Type B pancreatic cell (in vitro differentiated cells): ENCODE measurements around the gene ASGR1. TPM values are rescaled to one million over a fixed set of nuclear protein-coding genes. Genes with fewer than 3 reads are reported as not detected.

Source experiments
- DNase-seq: peaks from one replicate; pipeline ENCODE4 v3.0.0; 2021; ENCODE audit warnings: mixed read lengths; ENCODE audit not compliant: unreplicated experiment; ENCODE audit errors: extremely low spot score
- H3K27ac Mint-ChIP-seq: 2 replicates; pipeline ENCODE4 v1.8.0; 2021; ENCODE audit warnings: mild to moderate bottlenecking, mixed read lengths
- H3K27me3 Mint-ChIP-seq: 2 replicates; pipeline ENCODE4 v1.8.0; 2021; ENCODE audit warnings: mixed read lengths
- H3K36me3 Mint-ChIP-seq: 2 replicates; pipeline ENCODE4 v1.8.0; 2021; ENCODE audit warnings: mixed read lengths
- H3K4me1 Mint-ChIP-seq: one replicate; pipeline ENCODE4 v1.8.0; 2021; ENCODE audit warnings: mixed read lengths; ENCODE audit not compliant: unreplicated experiment
- H3K4me3 Mint-ChIP-seq: 2 replicates; pipeline ENCODE4 v1.8.0; 2021; ENCODE audit warnings: mild to moderate bottlenecking, mixed read lengths
- H3K9me3 Mint-ChIP-seq: 2 replicates; pipeline ENCODE4 v1.8.0; 2021; ENCODE audit warnings: mixed read lengths
- total RNA-seq: library from RNA; stranded (reverse); gene quantifications from 2 replicates; pipeline ENCODE4 v1.2.1, GENCODE V29; 2021; ENCODE audit warnings: low replicate concordance
- TF ChIP-seq, protein P1 (sequence below): fragments of 200-600 bp; sonication (generic); conservative IDR thresholded peaks from 2 replicates; pipeline ENCODE4 v1.5.0; 2021; ENCODE audit warnings: antibody characterized with exemption, mild to moderate bottlenecking

ASGR1 gene
- total RNA-seq, 1 donor from 2014 or later, result 9.7 TPM

DNA sequence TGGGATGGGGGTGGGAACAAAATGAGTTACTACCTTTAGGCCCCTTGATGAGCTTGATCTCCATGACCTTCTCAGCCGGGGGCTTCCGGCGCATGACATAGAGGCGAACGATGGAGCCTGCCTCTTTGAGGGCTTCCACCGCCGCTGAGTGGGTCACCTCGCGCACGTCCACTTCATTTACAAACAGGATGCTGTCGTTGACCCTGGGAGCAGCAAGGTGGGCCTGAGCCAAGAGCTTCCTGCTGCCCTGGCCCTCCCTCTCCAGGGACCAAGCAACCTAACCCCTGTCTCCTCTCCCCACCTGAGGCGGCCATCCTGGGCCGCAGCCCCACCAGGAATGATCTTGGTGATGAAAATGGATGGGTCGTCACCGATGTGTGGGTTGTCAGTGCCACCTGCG, 24.2 kb upstream of the ASGR1 start:
- Mint-ChIP-seq H3K27ac (no peak overlapping the region), H3K9me3 (no peaks in the 10 kb centered on the region), H3K36me3 (peaks cover 8% of the 10 kb centered on the region), H3K4me1 (peaks cover 33% of the 10 kb centered on the region), H3K4me3 (no peak overlapping the region), H3K27me3 (peaks cover 5% of the 10 kb centered on the region)
- TF ChIP-seq, protein P1, sequence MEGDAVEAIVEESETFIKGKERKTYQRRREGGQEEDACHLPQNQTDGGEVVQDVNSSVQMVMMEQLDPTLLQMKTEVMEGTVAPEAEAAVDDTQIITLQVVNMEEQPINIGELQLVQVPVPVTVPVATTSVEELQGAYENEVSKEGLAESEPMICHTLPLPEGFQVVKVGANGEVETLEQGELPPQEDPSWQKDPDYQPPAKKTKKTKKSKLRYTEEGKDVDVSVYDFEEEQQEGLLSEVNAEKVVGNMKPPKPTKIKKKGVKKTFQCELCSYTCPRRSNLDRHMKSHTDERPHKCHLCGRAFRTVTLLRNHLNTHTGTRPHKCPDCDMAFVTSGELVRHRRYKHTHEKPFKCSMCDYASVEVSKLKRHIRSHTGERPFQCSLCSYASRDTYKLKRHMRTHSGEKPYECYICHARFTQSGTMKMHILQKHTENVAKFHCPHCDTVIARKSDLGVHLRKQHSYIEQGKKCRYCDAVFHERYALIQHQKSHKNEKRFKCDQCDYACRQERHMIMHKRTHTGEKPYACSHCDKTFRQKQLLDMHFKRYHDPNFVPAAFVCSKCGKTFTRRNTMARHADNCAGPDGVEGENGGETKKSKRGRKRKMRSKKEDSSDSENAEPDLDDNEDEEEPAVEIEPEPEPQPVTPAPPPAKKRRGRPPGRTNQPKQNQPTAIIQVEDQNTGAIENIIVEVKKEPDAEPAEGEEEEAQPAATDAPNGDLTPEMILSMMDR, result no peak
- no peak for DNase-seq

- Mint-ChIP-seq H3K4me1 (no peaks in the 10 kb centered on the region), H3K27ac (no peak overlapping the region), H3K27me3 (no peaks in the 10 kb centered on the region), H3K4me3 (no peak overlapping the region), H3K36me3 (no peaks in the 10 kb centered on the region), H3K9me3 (no peaks in the 10 kb centered on the region)
- DNase-seq, result no peak
- TF ChIP-seq, protein P1, result no peak
Observed at GRCh38 chr17:7196651-7197401, 17.7 kb upstream of the ASGR1 start.

- Mint-ChIP-seq H3K4me3 (no peak overlapping the region), H3K27me3 (no peaks in the 10 kb centered on the region), H3K36me3 (no peaks in the 10 kb centered on the region), H3K9me3 (no peaks in the 10 kb centered on the region), H3K4me1 (no peaks in the 10 kb centered on the region), H3K27ac (no peak overlapping the region)
- TF ChIP-seq, protein P1, result no peak
- DNase-seq, result no peak
Observed at GRCh38 chr17:7195971-7196370, 16.8 kb upstream of the ASGR1 start.

DNA sequence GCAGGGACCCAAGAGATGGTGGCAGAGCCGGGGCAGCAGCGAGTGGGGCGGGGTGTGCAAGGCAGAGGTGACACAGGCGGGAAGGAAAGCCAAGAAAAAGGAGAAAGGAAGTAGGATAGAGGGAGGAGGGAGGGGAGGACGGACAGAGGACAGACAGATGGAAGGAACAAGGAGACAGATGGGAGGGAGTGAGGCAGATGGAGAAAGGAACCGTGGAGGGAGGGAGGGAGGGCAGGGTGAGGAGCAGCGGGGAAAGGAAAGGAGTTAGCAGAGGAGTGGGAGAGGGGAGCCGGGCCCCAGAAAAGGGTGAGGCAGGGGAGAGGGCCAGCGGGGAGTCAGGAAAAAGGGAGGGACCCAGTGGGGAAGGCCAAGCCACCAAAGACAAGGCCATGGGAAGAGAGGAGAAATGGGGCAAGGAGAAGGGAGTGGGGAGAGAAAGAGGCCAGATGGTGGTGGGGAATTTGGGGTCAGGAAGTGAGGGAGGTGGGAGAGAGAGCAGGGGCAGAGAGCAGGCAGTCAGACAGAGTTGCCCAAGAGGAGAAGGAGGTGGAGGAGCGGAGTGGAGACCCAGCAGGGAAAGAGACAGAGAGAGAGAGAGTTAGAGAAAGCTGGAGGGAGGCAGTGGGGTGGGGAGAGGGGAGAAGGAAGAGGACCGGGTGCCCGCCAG, 13.2 kb upstream of the ASGR1 start:
- no peaks in the 10 kb centered on the region for H3K9me3 Mint-ChIP-seq
- H3K27me3 Mint-ChIP-seq, result no peaks in the 10 kb centered on the region
- TF ChIP-seq, protein P1, result no peak
- H3K4me3 Mint-ChIP-seq, result no peak overlapping the region
- H3K36me3 Mint-ChIP-seq, result no peaks in the 10 kb centered on the region
- no peak for DNase-seq
- H3K27ac Mint-ChIP-seq, result no peak overlapping the region
- H3K4me1 Mint-ChIP-seq, result no peaks in the 10 kb centered on the region

DNA sequence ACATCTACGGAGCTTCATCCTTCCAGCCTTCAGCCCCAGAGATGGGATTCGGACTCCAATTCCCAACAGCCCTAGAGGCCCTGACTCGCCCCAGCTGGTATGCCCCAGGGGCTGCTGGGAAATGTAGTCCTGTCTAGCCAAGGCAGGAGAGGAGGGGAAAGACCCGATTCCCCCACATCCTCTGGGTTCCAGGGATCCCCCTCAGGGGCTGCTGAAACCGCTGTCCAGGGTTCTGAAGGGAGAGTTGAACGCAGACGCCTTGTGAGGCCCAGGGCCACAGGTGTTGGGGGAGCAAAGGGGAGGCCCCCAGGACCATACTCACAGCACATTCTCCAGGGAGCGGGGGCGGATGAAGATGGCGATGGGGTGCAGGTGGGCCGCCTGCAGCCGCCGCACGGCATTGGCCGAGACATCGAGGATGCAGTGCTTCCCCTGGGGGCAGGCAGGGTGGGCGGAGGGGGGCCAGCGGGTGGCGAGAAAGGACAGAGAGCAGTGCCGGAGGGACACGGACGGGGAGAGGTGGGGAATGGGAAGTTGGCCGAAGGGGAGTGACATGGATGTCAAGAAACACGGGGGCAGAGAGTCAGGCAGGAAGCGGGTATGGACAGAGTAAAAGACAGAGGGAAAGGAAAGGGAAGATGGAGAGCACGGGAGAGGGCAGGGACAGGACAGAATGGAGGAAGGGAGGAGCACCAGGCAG, 12.6 kb upstream of the ASGR1 start:
- Mint-ChIP-seq H3K9me3 (no peaks in the 10 kb centered on the region), H3K27ac (no peak overlapping the region), H3K36me3 (no peaks in the 10 kb centered on the region), H3K27me3 (no peaks in the 10 kb centered on the region), H3K4me1 (no peaks in the 10 kb centered on the region), H3K4me3 (no peak overlapping the region)
- TF ChIP-seq, protein P1, result no peak
- DNase-seq, result no peak
